Measurements from ENCODE around the gene CTU2. TPM values are rescaled to one million over a fixed set of nuclear protein-coding genes. Genes with fewer than 3 reads are reported as not detected.

Gene CTU2
- total and polyA plus RNA-seq, 9 of the 15 experiments (the other 6 are each of a cell fraction or from before 2014, with no cell fraction given) = 1.3 to 105 (median 23.2) TPM

- Histone ChIP-seq H4K20me1 (replicated peaks; ENCODE audit: control insufficient read depth, insufficient read depth, low read length) (no peaks in the 10 kb centered on the region; the same call in 1 of the 2 replicates), H3K9ac (ENCODE audit: insufficient read depth in 1 of 2, low read depth in 2 of 2, low read length in 2 of 2) (no peak overlapping the region), H3K36me3 (ENCODE audit: control insufficient read depth, insufficient read depth, low read length) (peaks cover 3% of the 10 kb centered on the region; the same call in 1 of the 3 replicates), H3K27ac (ENCODE audit: extremely low read depth, low read depth, low read length) (no peak overlapping the region), H3K4me1 (replicated peaks in 1 of 2; ENCODE audit: control insufficient read depth in 2 of 2, insufficient read depth in 2 of 2, low read length in 2 of 2) (peaks cover 0 to 43% of the 10 kb centered on the region in 2 experiments; a peak in 2 of 5 replicates), H3K4me3 (no peak overlapping the region), H3K9me1 (ENCODE audit: control insufficient read depth, insufficient read depth, low read length) (no peaks in the 10 kb centered on the region), H3K9me3 (replicated peaks; ENCODE audit: control insufficient read depth, insufficient read depth, low read depth, low read length) (no peaks in the 10 kb centered on the region), H3K27me3 (ENCODE audit: control insufficient read depth in 2 of 2, insufficient read depth in 2 of 2, low read length in 2 of 2) (no peaks in the 10 kb centered on the region), H3K79me2 (ENCODE audit: control insufficient read depth, insufficient read depth, low read length) (no peaks in the 10 kb centered on the region), H3K4me2 (ENCODE audit: insufficient read depth, low read length) (no peak overlapping the region), H2AFZ (ENCODE audit: low read depth, low read length) (no peak overlapping the region)
- no TSS peak for BruUV-seq (replicated peaks)
- in situ Hi-C loops (cut with MboI) = no loop called here
- no peak for DNase-seq (ENCODE audit: extremely low read depth in 1 of 4, low spot score in 3 of 4)
- intact Hi-C loops (cut with micrococcal nuclease) = no loop called here
- CTCF ChIA-PET (ENCODE audit: low intra/inter-chr PET ratio) = no interaction called here
- POLR2A ChIA-PET = interaction anchor here (0.7 to 1.8 kb wide), 3 partner anchors 15 to 132 kb away, joined by 3 to 10 read pairs (median 4); partner anchors contain the start of gene MVD
- no peak for ATAC-seq
- WGBS (ENCODE audit: insufficient coverage, low coverage, missing lambda C conversion rate) = 67% methylated on average over 13 of the region's 13 CpGs
- TF ChIP-seq TRIM24 (IDR thresholded peaks at IDR 0.05) (no peak), ZNF699 (CRISPR knock-in tag; IDR thresholded peaks at IDR 0.05; ENCODE audit: insufficient replicate concordance) (no peak), ETV1 (tag; conservative IDR thresholded peaks at IDR 0.05; ENCODE audit: low read depth) (no peak), SMAD3 (CRISPR knock-in tag; conservative IDR thresholded peaks at IDR 0.05) (no peak), ZNF134 (CRISPR knock-in tag; conservative IDR thresholded peaks at IDR 0.05) (no peak), KLF16 (IDR thresholded peaks at IDR 0.05) (no peak)
- TF ChIP-seq, protein P1, sequence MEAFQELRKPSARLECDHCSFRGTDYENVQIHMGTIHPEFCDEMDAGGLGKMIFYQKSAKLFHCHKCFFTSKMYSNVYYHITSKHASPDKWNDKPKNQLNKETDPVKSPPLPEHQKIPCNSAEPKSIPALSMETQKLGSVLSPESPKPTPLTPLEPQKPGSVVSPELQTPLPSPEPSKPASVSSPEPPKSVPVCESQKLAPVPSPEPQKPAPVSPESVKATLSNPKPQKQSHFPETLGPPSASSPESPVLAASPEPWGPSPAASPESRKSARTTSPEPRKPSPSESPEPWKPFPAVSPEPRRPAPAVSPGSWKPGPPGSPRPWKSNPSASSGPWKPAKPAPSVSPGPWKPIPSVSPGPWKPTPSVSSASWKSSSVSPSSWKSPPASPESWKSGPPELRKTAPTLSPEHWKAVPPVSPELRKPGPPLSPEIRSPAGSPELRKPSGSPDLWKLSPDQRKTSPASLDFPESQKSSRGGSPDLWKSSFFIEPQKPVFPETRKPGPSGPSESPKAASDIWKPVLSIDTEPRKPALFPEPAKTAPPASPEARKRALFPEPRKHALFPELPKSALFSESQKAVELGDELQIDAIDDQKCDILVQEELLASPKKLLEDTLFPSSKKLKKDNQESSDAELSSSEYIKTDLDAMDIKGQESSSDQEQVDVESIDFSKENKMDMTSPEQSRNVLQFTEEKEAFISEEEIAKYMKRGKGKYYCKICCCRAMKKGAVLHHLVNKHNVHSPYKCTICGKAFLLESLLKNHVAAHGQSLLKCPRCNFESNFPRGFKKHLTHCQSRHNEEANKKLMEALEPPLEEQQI (IDR thresholded peaks at IDR 0.05) = no peak
- TF ChIP-seq, protein P2, sequence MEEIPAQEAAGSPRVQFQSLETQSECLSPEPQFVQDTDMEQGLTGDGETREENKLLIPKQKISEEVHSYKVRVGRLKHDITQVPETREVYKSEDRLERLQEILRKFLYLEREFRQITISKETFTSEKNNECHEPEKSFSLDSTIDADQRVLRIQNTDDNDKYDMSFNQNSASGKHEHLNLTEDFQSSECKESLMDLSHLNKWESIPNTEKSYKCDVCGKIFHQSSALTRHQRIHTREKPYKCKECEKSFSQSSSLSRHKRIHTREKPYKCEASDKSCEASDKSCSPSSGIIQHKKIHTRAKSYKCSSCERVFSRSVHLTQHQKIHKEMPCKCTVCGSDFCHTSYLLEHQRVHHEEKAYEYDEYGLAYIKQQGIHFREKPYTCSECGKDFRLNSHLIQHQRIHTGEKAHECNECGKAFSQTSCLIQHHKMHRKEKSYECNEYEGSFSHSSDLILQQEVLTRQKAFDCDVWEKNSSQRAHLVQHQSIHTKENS (CRISPR knock-in tag; IDR thresholded peaks at IDR 0.05) = no peak
- FAIRE-seq = no peak
Measured at GRCh38 chr16:88677721-88678120, 28.6 kb upstream of the CTU2 start.
